Left lobe of liver (tissue), 2 donors: ENCODE data around the gene GP1BB. TPM values are rescaled to one million over a fixed set of nuclear protein-coding genes. Genes with fewer than 3 reads are reported as not detected.

Experiments used
- ATAC-seq: fragments of 200-7000 bp; cut with Tn5 transposase; one replicate; pipeline ENCODE4 v1.9.1; 2020; ENCODE audit warnings: mild to moderate bottlenecking, moderate library complexity
- DNase-seq: peaks from one replicate; pipeline ENCODE4 v3.0.0-alpha.2; 2020; ENCODE audit warnings: low spot score
- total RNA-seq: library from RNA; stranded (reverse); gene quantifications from one replicate; pipeline ENCODE4 v1.2.1, GENCODE V29; 2021
- donor health status: DM: no; HTN: no; CAD: no; lungs with moderate emphysema.
- donor health status: DM: no; HTN: yes; CAD: no.

The GP1BB gene
- total RNA-seq, 1 donor from 2014 or later = 0.75 TPM

GRCh38 chr22:19754701-19755144, 31.4 kb downstream of the GP1BB start:
- ATAC-seq (no peak), DNase-seq (no peak)

DNA sequence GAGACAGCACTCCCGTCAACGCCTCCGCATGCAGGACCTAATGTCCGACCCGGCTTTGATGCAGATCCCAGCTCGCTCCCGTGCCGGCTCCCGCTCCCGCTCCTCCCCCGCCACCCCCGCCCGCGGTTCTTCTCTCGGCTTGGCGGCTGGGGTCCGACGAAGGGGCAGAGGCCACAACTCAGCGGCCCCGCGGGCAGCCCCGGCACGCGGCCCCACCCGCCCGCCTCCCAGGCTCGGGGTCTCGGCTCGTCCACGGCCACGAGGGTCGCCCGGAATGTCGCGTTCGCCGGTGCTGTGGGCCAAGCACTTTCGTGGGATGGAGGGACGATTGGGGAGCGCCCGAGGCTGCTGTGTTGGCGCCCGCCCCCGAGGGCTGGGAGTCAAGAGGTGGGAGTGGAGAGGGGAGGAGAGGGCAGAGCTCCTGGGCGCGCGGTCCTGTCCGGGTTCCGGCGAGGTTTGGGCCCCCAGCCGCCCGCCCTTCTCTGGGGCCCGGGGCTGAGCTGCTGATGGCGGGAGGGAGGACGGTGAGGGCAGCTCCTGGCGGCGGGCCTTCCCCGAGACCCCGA, 31.9 kb downstream of the GP1BB start:
- ATAC-seq (no peak), DNase-seq (no peak)

- ATAC-seq (no peak), DNase-seq (no peak)
Observed at GRCh38 chr22:19755722-19756287, 32.5 kb downstream of the GP1BB start.

DNA sequence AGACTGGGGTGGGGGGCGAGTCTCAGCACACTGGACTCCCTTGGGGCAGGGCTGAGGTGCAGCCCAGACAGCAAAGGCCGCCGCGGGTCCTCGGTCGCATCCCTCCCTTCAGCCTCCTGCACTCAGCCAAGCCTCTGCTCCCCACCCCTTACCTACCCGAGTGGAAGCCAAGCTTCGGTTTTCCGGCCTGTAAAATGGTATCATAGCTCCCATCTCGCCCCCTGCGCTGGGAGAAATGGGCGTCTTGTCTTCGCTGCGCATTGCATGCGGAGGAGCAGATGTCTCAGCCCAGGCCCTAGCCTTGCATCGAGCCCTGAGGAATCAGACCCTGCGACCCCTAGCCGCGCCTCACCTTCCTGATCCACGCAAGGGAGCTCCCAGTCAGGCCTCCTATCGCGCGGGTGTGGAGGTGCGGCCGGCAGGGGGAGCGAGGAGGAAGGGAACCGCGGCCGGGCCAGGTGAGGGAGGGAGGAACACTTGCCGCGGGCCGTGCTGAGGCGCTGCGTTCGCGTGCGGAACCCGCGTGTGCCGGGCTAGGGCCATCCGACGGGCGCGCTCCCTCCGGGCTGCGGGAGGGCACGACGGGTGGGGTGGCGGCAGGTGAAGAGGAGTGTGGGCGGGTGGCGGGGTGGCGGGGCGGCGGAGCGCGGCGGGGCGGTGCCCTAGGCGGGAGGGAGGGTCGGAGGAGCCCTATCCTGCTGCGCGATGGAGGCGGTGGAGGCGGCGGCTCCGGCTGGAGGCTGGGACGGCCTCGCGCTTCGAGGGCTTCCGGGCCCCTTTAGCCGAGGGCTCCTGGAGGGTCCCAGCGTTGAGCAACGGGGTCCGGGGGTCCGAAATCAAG, 33.2 kb downstream of the GP1BB start:
- peak; percentile 73 for DNase-seq
- ATAC-seq = peak; percentile 93

GRCh38 chr22:19757140-19757984, 34.0 kb downstream of the GP1BB start:
- peak; percentile 42 for ATAC-seq

DNA sequence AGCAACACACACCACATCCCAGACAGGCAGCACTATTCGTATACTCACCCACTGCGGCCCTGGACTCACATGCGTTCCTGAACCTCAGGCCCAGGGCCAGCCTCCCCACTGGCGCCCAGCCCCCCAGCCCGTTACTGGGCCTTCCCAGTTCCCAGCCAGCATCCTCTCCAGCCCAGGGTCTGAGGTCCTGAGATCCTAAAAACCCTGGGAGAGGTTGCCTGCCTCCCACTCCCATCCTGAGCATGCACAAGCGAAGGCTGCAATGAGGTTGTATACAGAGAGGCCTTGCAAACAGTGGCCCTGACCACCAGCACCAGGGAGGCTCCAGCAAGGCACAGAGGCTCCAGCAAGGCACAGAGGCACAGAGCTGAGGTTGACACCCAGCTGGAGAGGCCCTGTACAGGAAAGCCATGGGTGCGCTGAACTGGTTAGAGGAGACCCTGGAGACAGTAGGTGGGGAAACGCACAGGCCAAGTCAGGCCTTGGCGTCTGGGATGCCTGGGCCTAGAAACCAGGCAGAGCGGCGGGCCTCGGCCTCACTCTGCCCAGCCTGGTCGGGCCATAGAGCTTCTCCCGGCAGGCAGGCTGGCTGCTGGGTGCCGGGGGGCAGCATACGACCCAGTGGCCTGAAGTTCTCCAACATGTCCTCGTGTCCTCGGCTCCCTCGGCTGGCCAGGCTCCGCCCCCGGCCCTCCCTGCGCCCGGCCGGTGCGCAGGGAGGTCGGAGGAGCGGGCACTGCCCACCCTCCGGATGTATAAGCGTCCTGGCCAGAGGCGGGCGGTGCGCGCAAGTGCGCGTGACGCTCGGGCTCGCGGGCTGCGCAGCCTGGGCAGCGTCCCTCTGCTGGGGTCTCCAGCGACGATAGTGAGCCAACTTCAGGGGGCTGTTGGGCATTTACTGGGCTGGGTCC, 34.9 kb downstream of the GP1BB start:
- ATAC-seq = no peak
- no peak for DNase-seq

More at GRCh38 chr22:19757140-19757984, 34.0 kb downstream of the GP1BB start:
- no peak for DNase-seq

GRCh38 chr22:19758896-19759426, 35.6 kb downstream of the GP1BB start:
- no peak for DNase-seq
- no peak for ATAC-seq

DNA sequence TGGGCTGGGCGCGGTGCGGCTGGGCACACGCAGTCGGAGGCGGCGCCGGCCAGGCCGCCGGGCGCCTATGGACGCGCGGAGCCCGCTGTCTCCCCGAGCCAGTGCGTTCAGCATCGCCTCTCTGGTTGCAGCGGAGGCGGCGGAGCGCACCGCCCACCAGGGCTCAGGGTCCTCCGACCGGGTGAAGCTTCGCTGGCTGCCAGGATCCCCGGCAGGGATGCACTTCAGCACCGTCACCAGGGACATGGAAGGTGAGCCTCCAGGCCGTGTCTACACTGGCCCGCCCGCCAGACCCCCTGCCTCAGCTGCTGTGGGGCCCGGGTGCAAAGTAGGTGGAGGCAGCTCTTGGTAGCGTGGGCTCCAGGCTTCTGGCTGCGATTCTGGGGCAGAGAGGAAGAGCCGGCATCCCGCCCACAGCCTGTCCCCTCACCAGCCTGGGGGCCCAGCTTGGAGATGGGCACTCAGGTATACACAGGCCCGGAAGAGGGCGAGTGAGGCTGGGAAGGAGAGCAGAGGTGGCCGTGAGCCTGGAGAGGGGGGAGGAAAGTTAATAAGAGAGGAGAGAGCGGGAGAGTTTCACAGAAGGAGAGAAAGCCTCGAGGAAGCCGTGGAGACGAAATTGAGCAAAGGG, 36.2 kb downstream of the GP1BB start:
- ATAC-seq = no peak
- no peak for DNase-seq

DNA sequence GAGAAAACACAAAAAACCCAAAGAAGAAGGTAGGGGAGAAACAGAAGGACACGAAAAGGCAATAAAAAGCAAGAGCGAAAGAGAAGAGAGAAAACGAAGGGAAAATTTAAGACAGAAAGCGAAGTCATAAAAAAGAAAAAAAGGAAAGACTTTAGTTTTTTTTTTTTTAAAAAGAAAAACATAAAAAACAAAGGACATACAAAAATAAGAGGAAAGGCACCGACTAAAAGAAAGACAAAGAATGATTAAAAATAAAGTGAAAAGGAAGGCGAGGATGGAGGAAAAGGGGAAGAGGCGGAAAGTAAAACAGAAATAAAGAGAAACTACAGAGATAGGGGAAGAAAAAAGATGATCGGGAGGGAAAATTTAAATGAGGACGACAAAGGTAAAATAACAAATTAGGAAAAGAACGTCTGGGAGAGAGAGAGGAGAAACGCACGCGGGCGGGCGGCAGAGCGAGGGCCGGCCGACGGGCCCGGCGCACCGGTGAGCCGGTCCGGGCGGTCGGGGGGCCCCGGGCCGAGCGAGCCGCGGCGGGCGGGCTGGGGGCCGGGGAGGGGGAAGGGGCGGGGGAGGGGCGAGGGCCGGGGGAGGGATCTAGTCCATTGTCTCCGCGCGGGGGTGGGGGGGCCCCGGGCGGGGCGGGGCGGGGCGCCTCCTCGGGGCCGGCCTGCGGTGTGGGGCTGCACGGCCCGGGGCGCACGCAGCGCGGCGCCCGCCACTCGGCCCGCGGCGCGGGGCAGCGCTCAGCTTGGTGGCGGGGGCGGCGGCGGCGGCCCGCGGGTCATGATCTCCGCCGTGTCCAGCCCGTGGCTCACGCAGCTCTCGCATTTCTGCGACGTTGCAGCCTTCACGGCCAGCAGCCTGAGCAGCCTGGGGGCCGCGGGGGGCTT, 37.0 kb downstream of the GP1BB start, which contains the start of gene TBX1:
TBX1 (plus strand) TSS at position 721 of the 893 bp plus-strand sequence; CDS start at position 787, 66 bp downstream.
- DNase-seq (no peak), ATAC-seq (no peak)

GRCh38 chr22:19760951-19761724, 37.8 kb downstream of the GP1BB start:
- DNase-seq = no peak

DNA sequence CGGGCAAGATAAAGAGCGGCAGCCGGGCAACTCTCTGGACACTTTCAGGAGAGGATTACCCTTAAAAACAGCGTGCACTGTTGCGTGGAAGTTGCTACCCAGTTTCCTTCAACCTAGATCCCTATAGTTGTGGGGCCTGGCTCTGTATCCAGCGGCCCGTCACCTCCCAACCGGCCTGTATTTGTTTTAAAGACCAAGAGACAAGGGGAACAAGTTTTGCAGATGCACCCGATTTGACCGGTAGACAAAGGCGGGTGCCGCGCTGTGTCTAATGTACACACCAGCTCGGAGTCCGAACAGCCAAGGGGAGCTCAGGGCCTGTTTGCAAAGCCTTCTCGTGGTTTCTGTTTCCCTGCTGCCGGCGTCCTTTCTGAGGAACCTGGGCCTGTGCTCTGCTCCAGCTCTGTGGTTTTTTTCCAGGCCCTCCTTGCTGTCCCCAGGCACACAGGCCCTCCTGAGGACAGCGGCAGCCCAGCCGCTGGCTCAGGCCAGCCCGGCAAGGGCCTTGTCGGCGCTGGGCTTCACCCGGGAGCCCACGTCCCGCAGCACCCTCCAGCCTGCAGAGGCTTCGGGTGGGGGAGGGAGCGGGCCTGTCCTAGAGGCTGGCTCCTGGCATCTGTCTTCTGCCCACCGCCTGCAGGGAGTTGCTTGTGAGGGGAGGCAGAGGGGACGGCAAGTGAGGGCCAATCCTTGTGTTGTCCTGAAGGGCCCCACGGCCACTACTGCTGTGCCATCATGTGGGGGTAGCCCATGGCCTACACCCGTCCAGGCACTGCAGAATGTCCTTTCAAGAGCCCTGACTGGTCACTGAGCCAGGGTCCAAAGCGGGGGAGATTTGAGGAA, 38.6 kb downstream of the GP1BB start:
- ATAC-seq = no peak
- no peak for DNase-seq

More at GRCh38 chr22:19760951-19761724, 37.8 kb downstream of the GP1BB start:
- no peak for ATAC-seq

DNA sequence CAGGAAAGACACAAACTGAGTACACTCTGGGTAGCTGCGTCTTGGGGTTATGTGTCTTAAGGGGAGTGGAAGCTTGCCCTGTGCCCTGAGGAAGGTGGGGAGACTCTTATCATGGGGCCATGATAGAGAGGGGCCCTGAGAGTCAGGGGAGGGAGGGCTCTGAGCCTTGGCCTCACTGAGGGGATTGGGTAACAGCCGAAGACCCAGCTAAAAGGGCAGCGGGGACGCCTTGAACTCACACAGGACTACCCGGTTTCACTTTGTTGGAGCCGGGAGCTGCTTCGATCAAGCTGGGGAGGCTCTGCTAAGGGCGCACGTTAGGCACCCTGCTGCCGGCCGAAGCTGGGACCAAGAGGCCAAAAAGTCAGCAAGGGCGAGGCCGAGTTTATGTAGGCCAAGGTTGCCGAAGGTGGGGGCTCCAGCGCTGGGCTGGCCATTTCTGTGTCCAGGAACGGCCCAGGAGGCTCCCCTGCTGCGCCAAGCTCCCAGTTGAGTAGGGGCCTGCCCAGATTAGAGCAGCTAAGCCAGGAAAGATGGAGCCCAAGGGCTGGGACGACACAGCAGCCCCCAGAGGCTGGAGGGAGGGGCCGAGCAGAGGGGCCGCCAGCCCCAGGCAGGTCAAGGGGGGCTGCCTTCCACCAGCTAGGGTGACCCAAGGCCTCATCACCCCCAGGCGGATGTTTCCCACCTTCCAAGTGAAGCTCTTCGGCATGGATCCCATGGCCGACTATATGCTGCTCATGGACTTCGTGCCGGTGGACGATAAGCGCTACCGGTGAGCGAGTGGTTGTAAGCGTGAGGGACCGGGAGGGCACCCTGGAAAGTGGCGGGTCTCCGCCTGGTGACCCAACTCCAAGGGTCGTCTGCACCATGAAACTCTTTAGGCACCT, 39.5 kb downstream of the GP1BB start:
- DNase-seq (no peak), ATAC-seq (no peak)

DNA sequence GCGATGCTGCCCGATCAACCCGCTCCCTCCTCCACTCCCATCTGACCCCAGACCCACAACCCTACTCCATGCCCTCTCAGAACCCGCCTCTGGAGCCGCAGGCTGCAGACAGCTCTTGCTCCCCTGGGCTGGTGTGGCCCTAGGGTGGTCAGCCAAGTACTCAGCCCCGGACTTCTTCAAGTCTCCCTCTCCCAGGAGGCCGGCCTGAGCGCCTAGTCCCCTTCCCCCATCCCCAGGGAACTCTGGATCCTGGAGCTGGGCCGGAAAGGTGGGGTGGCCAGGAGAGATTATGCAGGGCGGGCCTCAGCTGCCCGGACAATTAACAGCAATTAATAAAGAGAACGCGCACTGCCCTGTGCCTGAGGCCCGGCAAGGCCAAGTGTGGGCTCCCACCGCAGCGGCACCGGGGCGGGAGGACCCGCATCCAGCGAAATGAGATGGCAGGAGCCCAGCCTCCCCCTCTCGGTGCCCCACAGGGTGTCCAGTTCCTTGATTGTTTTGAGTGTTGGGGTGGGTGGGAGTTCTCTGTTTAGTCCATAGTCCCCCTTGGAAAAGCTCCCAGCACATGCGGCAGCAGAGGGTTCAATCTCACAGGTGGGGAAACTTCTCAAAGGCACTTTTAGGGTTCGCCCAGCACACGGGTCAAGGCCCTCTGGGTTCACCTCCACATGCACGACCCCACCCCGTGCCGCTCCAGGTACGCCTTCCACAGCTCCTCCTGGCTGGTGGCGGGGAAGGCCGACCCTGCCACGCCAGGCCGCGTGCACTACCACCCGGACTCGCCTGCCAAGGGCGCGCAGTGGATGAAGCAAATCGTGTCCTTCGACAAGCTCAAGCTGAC, 40.3 kb downstream of the GP1BB start:
- ATAC-seq (no peak), DNase-seq (no peak)

DNA sequence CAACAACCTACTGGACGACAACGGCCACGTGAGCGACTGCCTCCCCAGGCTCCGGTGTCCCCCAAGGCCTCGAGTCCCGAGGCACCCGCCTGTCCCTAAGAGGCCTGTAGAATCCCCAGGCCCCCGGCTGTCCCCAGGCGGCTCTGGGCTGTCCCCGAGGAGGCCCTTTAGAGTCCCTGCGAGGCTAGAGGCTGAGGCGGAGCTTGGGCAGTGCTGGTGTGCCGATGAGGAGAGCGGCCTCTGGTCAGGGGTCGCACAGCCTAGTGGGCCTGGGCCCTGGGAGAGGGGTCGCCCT, 40.9 kb downstream of the GP1BB start:
- DNase-seq = no peak
- ATAC-seq = no peak
